ENCODE results near the gene ISX.

- TF ChIP-seq POLR2A (IDR thresholded peaks at IDR 0.05; ENCODE audit: low read depth, low read length): no peak
- TF ChIP-seq POLR2AphosphoS5 (IDR thresholded peaks at IDR 0.05; ENCODE audit: low read depth, low read length): no peak
- no peak for TF ChIP-seq TAF1 (IDR thresholded peaks at IDR 0.05; ENCODE audit: borderline replicate concordance, low read depth, low read length)
Measured at GRCh38 chr22:35070451-35071093, 4.6 kb downstream of the ISX start.

Measured in GM12892 (cell line).